H1 (cell line): ENCODE results near the gene CNNM2. TPM values are rescaled to one million over a fixed set of nuclear protein-coding genes. Genes with fewer than 3 reads are reported as not detected.

Experiments
- CHD7 ChIP-seq: fragments of 300-600 bp; sonication (generic); IDR thresholded peaks from 2 replicates; pipeline ENCODE4 v1.7.1; 2012; ENCODE audit warnings: low read length, moderate library complexity, mild to moderate bottlenecking, inconsistent platforms; ENCODE audit not compliant: insufficient replicate concordance
- CTBP2 ChIP-seq: IDR thresholded peaks from 2 replicates; pipeline ENCODE4 v1.7.0; 2011; ENCODE audit warnings: borderline replicate concordance, mild to moderate bottlenecking, moderate library complexity, mixed read lengths, low read length; ENCODE audit not compliant: insufficient read depth, insufficient read length
- TAF1 ChIP-seq: IDR thresholded peaks from 2 replicates; pipeline ENCODE4 v1.6.1; 2011; ENCODE audit warnings: mild to moderate bottlenecking, low read depth, low read length
- YY1 ChIP-seq: IDR thresholded peaks from 2 replicates; pipeline ENCODE4 v1.6.1; 2011; ENCODE audit warnings: low read depth, mild to moderate bottlenecking, low read length
- polyA plus RNA-seq, 7 experiments: library from polyadenylated mRNA; depleted of rRNA in 3 of 7; stranded (reverse) in 5 of 7; unstranded in 2 of 7; fragments of >200 nt in 5 of 7; fragments of 200-250 nt in 2 of 7; gene quantifications; 1 replicate in 5 of 7; 2 replicates in 1 of 7; 4 replicates in 1 of 7; pipeline versions ENCODE4 v1.2.1 to v1.2.3, GENCODE V29; 2011 to 2013; ENCODE audit warnings: missing spikeins in 2 of 7, mixed read lengths in 2 of 7
- total RNA-seq: library from RNA; stranded (reverse); fragmentation: NEBNext Ultra II Directional; extraction: Animal tissue kit (Norgen Biotek cat#: 25700); gene quantifications from 2 replicates; pipeline ENCODE4 v1.2.1, GENCODE V29; 2021

The CNNM2 gene
- total and polyA plus RNA-seq, 2 of the 8 experiments (the other 6 are each of a cell fraction or from before 2014, with no cell fraction given) = 7.3 to 23.6 TPM

GRCh38 chr10:102917314-102917961, 656 bp upstream of the CNNM2 start (continued):
- TF ChIP-seq CHD7 = peak; percentile 60
- TF ChIP-seq TAF1 = peak; percentile 38; the same call in 1 of the 2 replicates
- TF ChIP-seq CTBP2 = no peak
- TF ChIP-seq YY1 = peak; percentile 62; the same call in 1 of the 2 replicates
